ENCODE data around the gene LGR6. TPM values are rescaled to one million over a fixed set of nuclear protein-coding genes. Genes with fewer than 3 reads are reported as not detected.

Gene LGR6
- total RNA-seq, 4 donors from 2014 or later: under 0.01 to 1.2 (median 0.78) TPM; not detected in 1

DNA sequence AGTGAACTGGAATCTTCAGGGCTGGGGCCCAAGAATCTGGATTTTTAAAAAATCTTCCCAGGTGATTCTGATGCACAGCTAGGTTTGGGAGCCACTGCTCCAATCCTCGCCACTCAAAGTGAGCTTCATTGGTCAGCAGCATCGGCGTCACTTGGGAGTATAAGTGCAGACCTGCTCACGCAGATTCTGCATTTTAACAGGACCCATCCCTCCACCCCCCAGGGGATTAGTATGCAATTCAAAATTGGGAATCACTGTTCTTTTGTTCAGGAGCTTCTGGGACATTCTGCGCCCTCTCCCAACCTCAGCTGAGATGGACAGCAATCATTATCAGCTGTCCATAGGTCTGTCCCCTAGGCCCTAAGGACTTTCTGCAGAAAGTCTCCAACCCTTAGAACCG lies 53.5 kb downstream of the LGR6 start:
- TF ChIP-seq POLR2A (IDR thresholded peaks at IDR 0.05; ENCODE audit: low read depth): no peak

DNA sequence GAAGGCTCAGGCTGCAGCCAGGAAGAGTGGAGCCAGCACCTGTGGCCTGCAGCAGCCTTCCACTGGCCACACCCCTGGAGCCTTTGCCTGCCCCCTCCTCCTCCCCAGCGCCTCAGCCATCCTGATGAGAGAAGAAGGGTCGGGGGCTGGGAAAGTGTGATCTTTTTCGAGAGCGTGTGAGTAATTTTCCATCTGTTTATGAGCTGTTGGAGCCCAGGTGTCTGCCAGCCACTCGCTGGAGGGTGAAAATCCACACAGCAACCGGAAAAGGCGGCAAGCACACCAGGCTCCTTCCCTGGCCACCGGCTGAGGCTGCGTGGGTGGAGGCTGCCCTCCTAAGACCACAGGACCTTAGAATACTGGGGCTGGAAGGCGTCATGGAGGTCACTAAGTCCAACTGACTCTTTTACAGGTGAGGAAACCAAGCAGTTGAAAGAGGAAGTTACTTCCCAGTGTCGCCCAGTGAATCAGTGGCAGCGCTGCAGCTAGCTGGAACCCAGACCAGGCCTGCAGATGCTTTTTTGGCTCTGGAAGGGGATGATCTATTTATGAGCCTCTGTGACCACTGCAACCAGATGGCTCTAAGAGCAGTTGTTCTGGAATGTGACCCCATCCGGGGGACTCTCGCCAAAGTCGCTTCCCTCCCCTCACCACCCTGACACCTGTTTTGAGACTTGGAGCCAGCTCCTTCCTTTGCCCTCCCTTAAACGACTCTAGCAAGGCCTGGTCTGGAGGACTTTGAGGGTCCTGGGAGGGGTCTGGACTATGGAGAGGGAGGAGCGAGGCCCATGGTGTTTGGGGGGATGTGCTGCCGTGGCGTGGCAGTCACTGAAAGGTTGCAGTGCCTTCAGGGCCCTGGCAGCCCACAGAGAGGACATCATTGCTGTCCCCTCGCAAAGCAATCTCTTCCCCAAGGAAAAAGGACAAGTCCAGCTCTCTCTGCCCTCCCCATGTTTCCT lies 54.5 kb downstream of the LGR6 start:
- no peaks in the 10 kb centered on the region for H3K9me3 ChIP-seq
- no peaks in the 10 kb centered on the region for H3K36me3 ChIP-seq
- no peak for DNase-seq (ENCODE audit: extremely low spot score)
- intact Hi-C loops (cut with DNase I): no loop called here
- no peak overlapping the region for H3K4me3 ChIP-seq
- TF ChIP-seq EP300 (IDR thresholded peaks at IDR 0.05) (no peak), CTCF (IDR thresholded peaks at IDR 0.05) (no peak), POLR2A (IDR thresholded peaks at IDR 0.05; ENCODE audit: low read depth) (no peak), POLR2AphosphoS5 (IDR thresholded peaks at IDR 0.05) (no peak)
- H3K27me3 ChIP-seq: peaks cover 0 to 7% (median 0%) of the 10 kb centered on the region in 4 donors
- WGBS: 76% methylated on average over 15 of the region's 20 CpGs
- no peaks in the 10 kb centered on the region for H3K4me1 ChIP-seq
- H3K27ac ChIP-seq (replicated peaks in 1 of 4): no peak overlapping the region

More for the DNA sequence above, 53.5 kb downstream of the LGR6 start:
- H3K9me3 ChIP-seq: no peaks in the 10 kb centered on the region
- no peaks in the 10 kb centered on the region for H3K36me3 ChIP-seq
- 86% methylated on average over 6 of the region's 6 CpGs for WGBS
- no peak overlapping the region for H3K27ac ChIP-seq (replicated peaks in 1 of 4)
- H3K4me1 ChIP-seq: no peaks in the 10 kb centered on the region
- intact Hi-C loops (cut with DNase I): no loop called here
- DNase-seq (ENCODE audit: extremely low spot score): no peak
- H3K27me3 ChIP-seq: peaks cover 0 to 7% (median 0%) of the 10 kb centered on the region in 4 donors
- no peak overlapping the region for H3K4me3 ChIP-seq

- Histone ChIP-seq H3K27ac (replicated peaks in 1 of 4) (no peak overlapping the region), H3K4me3 (no peak overlapping the region), H3K27me3 (peaks cover 0 to 7% (median 0%) of the 10 kb centered on the region in 4 donors), H3K4me1 (no peaks in the 10 kb centered on the region), H3K9me3 (no peaks in the 10 kb centered on the region), H3K36me3 (no peaks in the 10 kb centered on the region)
- DNase-seq (ENCODE audit: extremely low spot score): no peak
- intact Hi-C loops (cut with DNase I): no loop called here
- 88% methylated on average over 6 of the region's 6 CpGs for WGBS
- TF ChIP-seq POLR2A (IDR thresholded peaks at IDR 0.05; ENCODE audit: low read depth) (no peak), POLR2AphosphoS5 (IDR thresholded peaks at IDR 0.05) (no peak), CTCF (IDR thresholded peaks at IDR 0.05) (no peak), EP300 (IDR thresholded peaks at IDR 0.05) (no peak)
These were observed 55.3 kb downstream of the LGR6 start for GRCh38 chr1:202248861-202249260.

GRCh38 chr1:202249436-202249835 lies 55.8 kb downstream of the LGR6 start:
- Histone ChIP-seq H3K9me3 (no peaks in the 10 kb centered on the region), H3K4me3 (no peak overlapping the region), H3K36me3 (no peaks in the 10 kb centered on the region), H3K4me1 (no peaks in the 10 kb centered on the region), H3K27me3 (peaks cover 0 to 7% (median 0%) of the 10 kb centered on the region in 4 donors), H3K27ac (replicated peaks in 1 of 4) (no peak overlapping the region)
- intact Hi-C loops (cut with DNase I): no loop called here
- TF ChIP-seq CTCF (IDR thresholded peaks at IDR 0.05): no peak
- TF ChIP-seq EP300 (IDR thresholded peaks at IDR 0.05): no peak
- TF ChIP-seq POLR2A (IDR thresholded peaks at IDR 0.05; ENCODE audit: low read depth): no peak
- no peak for TF ChIP-seq POLR2AphosphoS5 (IDR thresholded peaks at IDR 0.05)
- no peak for DNase-seq (ENCODE audit: extremely low spot score)
- 68% methylated on average over 6 of the region's 6 CpGs for WGBS

- Histone ChIP-seq H3K36me3 (no peaks in the 10 kb centered on the region), H3K27ac (replicated peaks in 1 of 4) (no peak overlapping the region), H3K27me3 (peaks cover 0 to 7% (median 0%) of the 10 kb centered on the region in 4 donors), H3K4me3 (no peak overlapping the region), H3K9me3 (no peaks in the 10 kb centered on the region), H3K4me1 (no peaks in the 10 kb centered on the region)
- no peak for DNase-seq (ENCODE audit: extremely low spot score)
- TF ChIP-seq EP300 (IDR thresholded peaks at IDR 0.05) (no peak), POLR2A (IDR thresholded peaks at IDR 0.05; ENCODE audit: low read depth) (no peak), CTCF (IDR thresholded peaks at IDR 0.05) (no peak), POLR2AphosphoS5 (IDR thresholded peaks at IDR 0.05) (no peak)
- 79% methylated on average over 2 of the region's 2 CpGs for WGBS
- intact Hi-C loops (cut with DNase I): no loop called here
These were observed 56.2 kb downstream of the LGR6 start for GRCh38 chr1:202249846-202250245.

Measured in esophagus muscularis mucosa (tissue), 4 donors.